Gastrocnemius medialis (tissue), 4 donors: Measurements from ENCODE around the gene ZNF790. TPM values are rescaled to one million over a fixed set of nuclear protein-coding genes. Genes with fewer than 3 reads are reported as not detected.
A peak's percentile ranks its signal among the peaks of the same experiment; 100 is the strongest.
"Not testable (repeated sequence)": the region's sequence is repeated elsewhere in the genome, so short reads cannot be mapped to it uniquely, and the experiment has no call there.

Experiments
- ATAC-seq, 2 donors: fragments of 150-250 bp; one replicate each; pipeline ENCODE4 v1.9.1; 2016
- DNase-seq, 2 donors: peaks; one replicate each; pipeline ENCODE4 v3.0.0-alpha.2; 2019
- H3K27ac ChIP-seq, 4 donors: fragments of 200-600 bp; sonication (generic); 1 replicate in 1 of 4; 2 replicates in 3 of 4; pipeline ENCODE4 v1.5.1; 2016 to 2018; ENCODE audit warnings: mild to moderate bottlenecking in 2 of 4, moderate library complexity in 1 of 4
- H3K27me3 ChIP-seq, 3 donors: fragments of 200-600 bp; sonication (generic) in 2 of 3; 1 replicate in 1 of 3; 2 replicates in 2 of 3; pipeline versions ENCODE4 v1.5.1 to v1.6.0; 2016 to 2019; ENCODE audit warnings: mild to moderate bottlenecking in 1 of 3, moderate library complexity in 1 of 3
- H3K36me3 ChIP-seq, 2 donors: fragments of 200-600 bp; sonication (generic) in 1 of 2; one replicate each; pipeline ENCODE4 v1.5.1; 2017 to 2018
- H3K4me1 ChIP-seq, 2 donors: fragments of 200-600 bp; sonication (generic) in 1 of 2; one replicate each; pipeline ENCODE4 v1.5.1; 2016 to 2017; ENCODE audit warnings: mild to moderate bottlenecking in 2 of 2
- H3K4me3 ChIP-seq, 4 donors: fragments of 200-600 bp; sonication (generic) in 3 of 4; 1 replicate in 1 of 4; 2 replicates in 3 of 4; pipeline ENCODE4 v1.5.1; 2016 to 2019; ENCODE audit warnings: mild to moderate bottlenecking in 2 of 4
- H3K9me3 ChIP-seq, 3 donors: fragments of 200-600 bp; sonication (generic) in 2 of 3; 1 replicate in 1 of 3; 2 replicates in 2 of 3; pipeline ENCODE4 v1.5.1; 2016 to 2019
- POLR2A ChIP-seq, 2 donors: fragments of 450-650 bp; IDR thresholded peaks; one replicate each; pipeline ENCODE4 v1.6.1; 2017; ENCODE audit warnings: antibody characterized with exemption in 2 of 2, mild to moderate bottlenecking in 2 of 2, moderate library complexity in 2 of 2
- in situ Hi-C, 4 donors: fragments of 200-750 bp; cut with MboI; loops; one replicate each; pipeline versions ENCODE4 v1.15.0 to v1.8.0; 2017; ENCODE audit warnings: low sequenced_read_pairs in 4 of 4
- intact Hi-C: fragments of 100-400 bp; cut with DNase I; formaldehyde crosslinking; loops from one replicate; pipeline ENCODE4 v1.15.1; 2023; ENCODE audit warnings: low total_unique reads
- total RNA-seq, 4 donors: library from RNA; depleted of rRNA; stranded (reverse); fragments of >200 nt; gene quantifications; one replicate each; pipeline versions ENCODE4 v1.1.0 to v1.2.3, GENCODE V29; 2016
- TF ChIP-seq, protein P1 (sequence below), 5 experiments: fragments of 450-650 bp in 3 of 5; fragments of 200-600 bp in 2 of 5; sonication (generic) in 2 of 5; IDR thresholded peaks in 4 of 5; conservative IDR thresholded peaks in 1 of 5; 1 replicate in 4 of 5; 2 replicates in 1 of 5; pipeline ENCODE4 v1.5.1; 2016 to 2019; ENCODE audit warnings: antibody characterized with exemption in 5 of 5, mild to moderate bottlenecking in 3 of 5, moderate library complexity in 3 of 5

ZNF790 gene
- total RNA-seq, 4 donors from 2014 or later = 2.4 to 8.1 (median 5.2) TPM

DNA sequence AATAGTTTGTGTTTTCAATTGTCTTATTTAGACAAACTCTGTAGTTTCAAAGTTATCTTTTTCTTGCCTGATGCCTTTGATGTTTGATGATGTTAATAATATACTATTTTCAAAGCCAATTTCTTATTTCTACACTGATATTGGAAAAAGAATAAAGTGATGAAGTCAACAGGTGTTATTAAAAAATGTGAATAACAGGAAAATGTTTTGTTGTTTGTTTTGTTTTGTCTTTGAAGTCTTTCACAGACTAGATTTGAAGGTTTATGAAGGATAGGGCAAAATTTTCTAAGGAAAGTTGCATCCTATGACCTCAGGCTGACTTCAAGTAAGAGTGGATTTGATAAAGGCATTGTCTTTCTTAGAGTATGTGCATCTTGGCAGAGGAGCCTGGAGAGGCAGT, 31.2 kb downstream of the ZNF790 start:
- in situ Hi-C loops = no loop called here
- H3K9me3 ChIP-seq = peaks cover 7 to 62% (median 11%) of the 10 kb centered on the region in 3 donors
- ATAC-seq = no peak
- no peak overlapping the region for H3K27ac ChIP-seq
- no peak for DNase-seq
- peaks cover 0 to 53% of the 10 kb centered on the region in 2 donors for H3K36me3 ChIP-seq
- H3K4me1 ChIP-seq = no peaks in the 10 kb centered on the region
- intact Hi-C loops = no loop called here
- TF ChIP-seq, protein P1, sequence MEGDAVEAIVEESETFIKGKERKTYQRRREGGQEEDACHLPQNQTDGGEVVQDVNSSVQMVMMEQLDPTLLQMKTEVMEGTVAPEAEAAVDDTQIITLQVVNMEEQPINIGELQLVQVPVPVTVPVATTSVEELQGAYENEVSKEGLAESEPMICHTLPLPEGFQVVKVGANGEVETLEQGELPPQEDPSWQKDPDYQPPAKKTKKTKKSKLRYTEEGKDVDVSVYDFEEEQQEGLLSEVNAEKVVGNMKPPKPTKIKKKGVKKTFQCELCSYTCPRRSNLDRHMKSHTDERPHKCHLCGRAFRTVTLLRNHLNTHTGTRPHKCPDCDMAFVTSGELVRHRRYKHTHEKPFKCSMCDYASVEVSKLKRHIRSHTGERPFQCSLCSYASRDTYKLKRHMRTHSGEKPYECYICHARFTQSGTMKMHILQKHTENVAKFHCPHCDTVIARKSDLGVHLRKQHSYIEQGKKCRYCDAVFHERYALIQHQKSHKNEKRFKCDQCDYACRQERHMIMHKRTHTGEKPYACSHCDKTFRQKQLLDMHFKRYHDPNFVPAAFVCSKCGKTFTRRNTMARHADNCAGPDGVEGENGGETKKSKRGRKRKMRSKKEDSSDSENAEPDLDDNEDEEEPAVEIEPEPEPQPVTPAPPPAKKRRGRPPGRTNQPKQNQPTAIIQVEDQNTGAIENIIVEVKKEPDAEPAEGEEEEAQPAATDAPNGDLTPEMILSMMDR (IDR thresholded peaks at IDR 0.05 in 4 of 5, conservative IDR thresholded peaks at IDR 0.05 in 1 of 5) = no peak
- TF ChIP-seq POLR2A (IDR thresholded peaks at IDR 0.05) = no peak
- no peak overlapping the region for H3K4me3 ChIP-seq
- H3K27me3 ChIP-seq = no peaks in the 10 kb centered on the region

DNA sequence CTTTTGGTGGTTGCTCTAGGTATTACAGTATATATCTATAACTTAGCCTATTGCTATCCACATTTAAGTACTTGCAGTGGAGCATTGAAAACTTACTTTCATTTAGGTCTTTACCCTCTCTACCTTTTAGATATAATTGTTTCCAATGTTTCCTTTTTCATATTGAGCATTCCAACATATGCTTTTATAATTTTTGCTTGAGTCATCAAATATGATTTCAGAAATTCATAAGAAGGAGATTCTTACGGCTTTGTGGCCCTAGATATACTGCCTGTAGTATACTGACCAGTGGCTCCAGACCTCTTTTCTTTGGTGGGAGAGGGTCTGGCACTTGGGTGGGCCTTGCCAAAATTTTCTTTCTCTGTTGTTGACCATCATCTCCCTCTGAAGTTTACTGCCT, 32.8 kb downstream of the ZNF790 start:
- H3K9me3 ChIP-seq = peaks cover 8 to 53% (median 12%) of the 10 kb centered on the region in 3 donors

DNA sequence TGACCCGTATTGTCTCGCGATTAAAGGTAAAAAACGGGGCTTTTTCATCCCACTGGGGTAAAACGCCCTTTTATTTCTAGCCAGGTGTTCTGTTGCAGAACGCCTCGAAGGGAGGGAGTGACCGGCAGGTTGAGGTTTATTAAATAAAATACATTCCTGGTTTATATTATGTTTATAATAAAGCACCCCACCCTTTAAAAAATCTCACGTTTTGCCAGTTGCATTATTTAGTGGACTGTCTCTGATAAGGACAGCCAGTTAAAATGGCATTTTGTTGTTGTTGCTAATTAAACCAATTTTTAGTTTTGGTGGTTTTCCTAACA, 40.4 kb downstream of the ZNF790 start:
- Histone ChIP-seq H3K9me3 (peaks cover 0 to 29% (median 6%) of the 10 kb centered on the region in 3 donors), H3K4me3 (peak overlapping the region; percentile 53 to 79 (median 70)), H3K4me1 (peaks cover 0 to 3% of the 10 kb centered on the region in 2 donors), H3K27me3 (no peaks in the 10 kb centered on the region), H3K36me3 (peaks cover 0 to 21% of the 10 kb centered on the region in 2 donors), H3K27ac (peak overlapping the region; percentile 32 to 65 (median 54))
- intact Hi-C loops = loop anchor here (1.0 kb wide), 1 partner anchor 24 kb away; no protein-coding TSS in a partner anchor
- ATAC-seq = peak in 1 of 2 donors; percentile 12
- TF ChIP-seq, protein P1 (IDR thresholded peaks at IDR 0.05 in 4 of 5, conservative IDR thresholded peaks at IDR 0.05 in 1 of 5) = no peak
- TF ChIP-seq POLR2A (IDR thresholded peaks at IDR 0.05) = no peak
- in situ Hi-C loops = no loop called here
- DNase-seq = no peak

More for the DNA sequence above, 32.8 kb downstream of the ZNF790 start:
- Histone ChIP-seq H3K36me3 (peaks cover 0 to 54% of the 10 kb centered on the region in 2 donors), H3K4me3 (no peak overlapping the region), H3K27me3 (no peaks in the 10 kb centered on the region), H3K27ac (no peak overlapping the region), H3K4me1 (no peaks in the 10 kb centered on the region)
- TF ChIP-seq, protein P1 (IDR thresholded peaks at IDR 0.05 in 4 of 5, conservative IDR thresholded peaks at IDR 0.05 in 1 of 5) = no peak
- no peak for TF ChIP-seq POLR2A (IDR thresholded peaks at IDR 0.05)
- in situ Hi-C loops (no loop called here), intact Hi-C loops (no loop called here)
- DNase-seq (no peak), ATAC-seq (no peak)

DNA sequence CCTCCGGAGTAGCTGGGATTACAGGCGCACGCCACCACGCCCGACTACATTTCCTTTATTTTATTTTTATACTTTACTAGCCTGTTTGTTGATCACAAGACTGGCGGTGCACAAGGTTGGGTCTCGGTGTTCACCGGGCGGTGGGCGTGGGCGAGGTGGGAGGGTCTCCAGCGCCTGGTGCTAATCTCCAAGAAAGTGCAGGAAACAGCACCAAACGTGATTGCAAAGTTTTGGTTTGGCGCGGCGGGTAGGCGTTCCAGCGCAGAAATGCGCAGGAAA, 41.5 kb downstream of the ZNF790 start:
- peak overlapping the region; percentile 53 to 79 (median 70) for H3K4me3 ChIP-seq
- intact Hi-C loops (no loop called here), in situ Hi-C loops (no loop called here)
- no peak for DNase-seq
- H3K27ac ChIP-seq = peak overlapping the region in 3 of 4 donors; percentile 52 to 55 (median 55)
- H3K4me1 ChIP-seq = peaks cover 0 to 3% of the 10 kb centered on the region in 2 donors
- H3K27me3 ChIP-seq = no peaks in the 10 kb centered on the region
- peaks cover 0 to 25% (median 6%) of the 10 kb centered on the region in 3 donors for H3K9me3 ChIP-seq
- H3K36me3 ChIP-seq = peaks cover 0 to 15% of the 10 kb centered on the region in 2 donors
- no peak for ATAC-seq
- TF ChIP-seq, protein P1 (IDR thresholded peaks at IDR 0.05 in 4 of 5, conservative IDR thresholded peaks at IDR 0.05 in 1 of 5) = no peak
- no peak for TF ChIP-seq POLR2A (IDR thresholded peaks at IDR 0.05)

DNA sequence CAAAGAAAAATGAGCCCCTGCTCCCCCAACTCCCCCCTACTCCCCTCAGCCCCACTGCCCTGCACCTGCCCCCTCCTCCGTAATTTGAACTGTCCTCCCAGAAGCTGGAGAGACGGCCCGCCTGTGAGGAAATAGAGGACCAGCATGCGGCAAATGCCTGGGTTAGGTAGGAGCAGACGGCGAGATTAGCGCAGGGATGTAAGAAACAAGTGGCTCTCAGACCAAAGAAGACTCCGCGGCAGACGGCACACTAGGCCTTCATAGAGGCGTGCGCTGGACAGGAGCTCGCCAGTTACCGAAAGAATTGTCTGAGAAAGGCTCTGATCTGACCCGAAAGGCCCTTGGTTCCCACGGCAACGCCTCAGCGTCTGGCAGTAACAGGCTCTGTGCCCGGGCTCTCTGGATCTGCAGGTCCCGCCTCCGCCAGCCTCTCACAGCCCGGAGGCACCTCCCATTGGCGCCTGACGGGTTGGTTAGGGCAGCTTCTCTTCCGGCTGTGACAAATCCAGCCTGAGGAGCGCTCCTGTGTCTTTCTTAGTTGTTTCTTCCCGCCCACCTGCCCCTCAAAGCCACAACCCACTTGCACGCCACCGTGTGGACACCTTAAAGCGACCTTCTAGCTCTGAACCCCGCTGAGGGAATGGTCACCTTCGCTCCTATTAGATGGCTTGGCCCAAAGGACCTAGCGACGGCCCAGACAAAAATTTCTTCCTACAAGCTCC, 46.6 kb downstream of the ZNF790 start:
- intact Hi-C loops, ATAC-seq, H3K27me3 ChIP-seq, H3K4me1 ChIP-seq, H3K36me3 ChIP-seq, DNase-seq, in situ Hi-C loops, H3K4me3 ChIP-seq, H3K27ac ChIP-seq: not testable (repeated sequence)
- peaks cover 0 to 11% (median 0%) of the 10 kb centered on the region in 3 donors for H3K9me3 ChIP-seq
